ENCODE measurements around the gene CACNA1C. TPM values are rescaled to one million over a fixed set of nuclear protein-coding genes. Genes with fewer than 3 reads are reported as not detected.
A peak's percentile ranks its signal among the peaks of the same experiment; 100 is the strongest.

Gene CACNA1C
- total and polyA plus RNA-seq, 5 donors = 34.6 to 163 (median 123) TPM

GRCh38 chr12:2076196-2076570 is 23.4 kb downstream of the CACNA1C start:
- Histone ChIP-seq H3K27ac (ENCODE audit: low read length) (peak overlapping the region; percentile 95), H3K4me3 (ENCODE audit: low read length) (no peak overlapping the region), H3K27me3 (ENCODE audit: control insufficient read depth, insufficient read depth) (no peaks in the 10 kb centered on the region), H3K4me1 (ENCODE audit: control insufficient read depth, insufficient read depth, low read length) (peaks cover 11% of the 10 kb centered on the region), H3K9me3 (ENCODE audit: control insufficient read depth, low read length) (no peaks in the 10 kb centered on the region)
- no peak for DNase-seq
- intact Hi-C loops (cut with DNase I) = no loop called here
- peak; percentile 38 to 55 for ATAC-seq
- WGBS = 10% methylated on average over 9 of the region's 9 CpGs

- ATAC-seq = peak in 1 of 2 donors; percentile 3
- intact Hi-C loops (cut with DNase I) = no loop called here
- H3K9me3 ChIP-seq (ENCODE audit: control insufficient read depth, low read length) = no peaks in the 10 kb centered on the region
- no peak for DNase-seq
- no peak overlapping the region for H3K4me3 ChIP-seq (ENCODE audit: low read length)
- peak overlapping the region; percentile 95 for H3K27ac ChIP-seq (ENCODE audit: low read length)
- 73% methylated on average over 10 of the region's 10 CpGs for WGBS
- H3K4me1 ChIP-seq (ENCODE audit: control insufficient read depth, insufficient read depth, low read length) = peaks cover 11% of the 10 kb centered on the region
- no peaks in the 10 kb centered on the region for H3K27me3 ChIP-seq (ENCODE audit: control insufficient read depth, insufficient read depth)
These were observed 23.9 kb downstream of the CACNA1C start for GRCh38 chr12:2076728-2077127.

GRCh38 chr12:2080604-2081003 is 27.8 kb downstream of the CACNA1C start:
- H3K4me3 ChIP-seq (ENCODE audit: low read length) = no peak overlapping the region
- H3K27me3 ChIP-seq (ENCODE audit: control insufficient read depth, insufficient read depth) = no peaks in the 10 kb centered on the region
- H3K4me1 ChIP-seq (ENCODE audit: control insufficient read depth, insufficient read depth, low read length) = peaks cover 10% of the 10 kb centered on the region
- intact Hi-C loops (cut with DNase I) = no loop called here
- DNase-seq (no peak), ATAC-seq (no peak)
- no peaks in the 10 kb centered on the region for H3K9me3 ChIP-seq (ENCODE audit: control insufficient read depth, low read length)
- H3K27ac ChIP-seq (ENCODE audit: low read length) = no peak overlapping the region

- no peak for DNase-seq
- peak overlapping the region; percentile 79 for H3K27ac ChIP-seq (ENCODE audit: low read length)
- no peaks in the 10 kb centered on the region for H3K9me3 ChIP-seq (ENCODE audit: control insufficient read depth, low read length)
- WGBS = 86% methylated on average over 6 of the region's 6 CpGs
- H3K4me3 ChIP-seq (ENCODE audit: low read length) = no peak overlapping the region
- no peak for ATAC-seq
- intact Hi-C loops (cut with DNase I) = no loop called here
- H3K27me3 ChIP-seq (ENCODE audit: control insufficient read depth, insufficient read depth) = no peaks in the 10 kb centered on the region
- H3K4me1 ChIP-seq (ENCODE audit: control insufficient read depth, insufficient read depth, low read length) = peaks cover 15% of the 10 kb centered on the region
These were observed 29.5 kb downstream of the CACNA1C start for GRCh38 chr12:2082321-2082720.

- intact Hi-C loops (cut with DNase I) = no loop called here
- no peak for ATAC-seq
- H3K27ac ChIP-seq (ENCODE audit: low read length) = peak overlapping the region; percentile 48
- no peak overlapping the region for H3K4me3 ChIP-seq (ENCODE audit: low read length)
- peaks cover 13% of the 10 kb centered on the region for H3K4me1 ChIP-seq (ENCODE audit: control insufficient read depth, insufficient read depth, low read length)
- DNase-seq = no peak
- no peaks in the 10 kb centered on the region for H3K27me3 ChIP-seq (ENCODE audit: control insufficient read depth, insufficient read depth)
- H3K9me3 ChIP-seq (ENCODE audit: control insufficient read depth, low read length) = no peaks in the 10 kb centered on the region
- WGBS = 59% methylated on average over 1 of the region's 1 CpG
These were observed 30.2 kb downstream of the CACNA1C start for GRCh38 chr12:2083008-2083407.

- ATAC-seq = no peak
- 63% methylated on average over 1 of the region's 1 CpG for WGBS
These were observed 30.8 kb downstream of the CACNA1C start for GRCh38 chr12:2083561-2083960.

GRCh38 chr12:2084553-2085296 is 31.9 kb downstream of the CACNA1C start:
- Histone ChIP-seq H3K9me3 (ENCODE audit: control insufficient read depth, low read length) (no peaks in the 10 kb centered on the region), H3K27me3 (ENCODE audit: control insufficient read depth, insufficient read depth) (no peaks in the 10 kb centered on the region), H3K27ac (ENCODE audit: low read length) (peak overlapping the region; percentile 81), H3K4me3 (ENCODE audit: low read length) (no peak overlapping the region), H3K4me1 (ENCODE audit: control insufficient read depth, insufficient read depth, low read length) (peaks cover 13% of the 10 kb centered on the region)
- DNase-seq (peak; percentile 71 to 85 (median 81)), ATAC-seq (peak; percentile 89 to 93)
- intact Hi-C loops (cut with DNase I) = no loop called here
- 26% methylated on average over 4 of the region's 4 CpGs for WGBS

More at GRCh38 chr12:2083561-2083960, 30.8 kb downstream of the CACNA1C start:
- Histone ChIP-seq H3K4me1 (ENCODE audit: control insufficient read depth, insufficient read depth, low read length) (peaks cover 13% of the 10 kb centered on the region), H3K27ac (ENCODE audit: low read length) (no peak overlapping the region), H3K4me3 (ENCODE audit: low read length) (no peak overlapping the region), H3K27me3 (ENCODE audit: control insufficient read depth, insufficient read depth) (no peaks in the 10 kb centered on the region), H3K9me3 (ENCODE audit: control insufficient read depth, low read length) (no peaks in the 10 kb centered on the region)
- DNase-seq = no peak
- intact Hi-C loops (cut with DNase I) = no loop called here

- 93% methylated on average over 5 of the region's 5 CpGs for WGBS
- H3K27ac ChIP-seq (ENCODE audit: low read length) = peak overlapping the region; percentile 65
- intact Hi-C loops (cut with DNase I) = no loop called here
These were observed 39.6 kb downstream of the CACNA1C start for GRCh38 chr12:2092354-2092753.

GRCh38 chr12:2092890-2093289 is 40.1 kb downstream of the CACNA1C start:
- intact Hi-C loops (cut with DNase I) = no loop called here
- H3K9me3 ChIP-seq (ENCODE audit: control insufficient read depth, low read length) = no peaks in the 10 kb centered on the region
- WGBS = 66% methylated on average over 6 of the region's 6 CpGs
- peak overlapping the region; percentile 61 for H3K27ac ChIP-seq (ENCODE audit: low read length)
- no peaks in the 10 kb centered on the region for H3K27me3 ChIP-seq (ENCODE audit: control insufficient read depth, insufficient read depth)
- no peak overlapping the region for H3K4me3 ChIP-seq (ENCODE audit: low read length)
- H3K4me1 ChIP-seq (ENCODE audit: control insufficient read depth, insufficient read depth, low read length) = peaks cover 12% of the 10 kb centered on the region
- DNase-seq (peak; percentile 37 to 72 (median 71)), ATAC-seq (peak; percentile 77 to 79)

More at GRCh38 chr12:2092354-2092753, 39.6 kb downstream of the CACNA1C start:
- Histone ChIP-seq H3K4me1 (ENCODE audit: control insufficient read depth, insufficient read depth, low read length) (peaks cover 8% of the 10 kb centered on the region), H3K27me3 (ENCODE audit: control insufficient read depth, insufficient read depth) (no peaks in the 10 kb centered on the region), H3K9me3 (ENCODE audit: control insufficient read depth, low read length) (no peaks in the 10 kb centered on the region), H3K4me3 (ENCODE audit: low read length) (no peak overlapping the region)
- DNase-seq = no peak
- no peak for ATAC-seq

GRCh38 chr12:2094597-2094996 is 41.8 kb downstream of the CACNA1C start:
- Histone ChIP-seq H3K27me3 (ENCODE audit: control insufficient read depth, insufficient read depth) (no peaks in the 10 kb centered on the region), H3K4me3 (ENCODE audit: low read length) (no peak overlapping the region), H3K9me3 (ENCODE audit: control insufficient read depth, low read length) (no peaks in the 10 kb centered on the region), H3K27ac (ENCODE audit: low read length) (peak overlapping the region; percentile 54), H3K4me1 (ENCODE audit: control insufficient read depth, insufficient read depth, low read length) (peaks cover 12% of the 10 kb centered on the region)
- no peak for DNase-seq
- ATAC-seq = peak in 1 of 2 donors; percentile 32
- intact Hi-C loops (cut with DNase I) = no loop called here
- 21% methylated on average over 2 of the region's 2 CpGs for WGBS

GRCh38 chr12:2095878-2096277 is 43.1 kb downstream of the CACNA1C start:
- no peaks in the 10 kb centered on the region for H3K27me3 ChIP-seq (ENCODE audit: control insufficient read depth, insufficient read depth)
- intact Hi-C loops (cut with DNase I) = no loop called here
- H3K9me3 ChIP-seq (ENCODE audit: control insufficient read depth, low read length) = no peaks in the 10 kb centered on the region
- 73% methylated on average over 5 of the region's 5 CpGs for WGBS
- ATAC-seq = no peak
- H3K27ac ChIP-seq (ENCODE audit: low read length) = peak overlapping the region; percentile 15
- peaks cover 12% of the 10 kb centered on the region for H3K4me1 ChIP-seq (ENCODE audit: control insufficient read depth, insufficient read depth, low read length)
- no peak overlapping the region for H3K4me3 ChIP-seq (ENCODE audit: low read length)
- DNase-seq = no peak
